MM.1S (cell line): ENCODE measurements around the gene MMP21.

Source experiments
- DNase-seq: peaks from one replicate; pipeline ENCODE4 v3.0.0-alpha.2; 2015
- H2AFZ ChIP-seq: fragments of 300-600 bp; sonication (generic); 2 replicates; pipeline ENCODE4 v1.6.0; 2016; ENCODE audit warnings: antibody characterized with exemption, low read length
- H3F3A ChIP-seq: fragments of 300-600 bp; sonication (generic); 2 replicates; pipeline ENCODE4 v1.6.1; 2016; ENCODE audit warnings: mild to moderate bottlenecking, antibody characterized with exemption, low read length, moderate library complexity, mixed read lengths; ENCODE audit not compliant: insufficient read depth
- H3K27ac ChIP-seq: fragments of 300-600 bp; sonication (generic); 2 replicates; pipeline ENCODE4 v1.5.1; 2016; ENCODE audit warnings: mild to moderate bottlenecking, low read length
- H3K27me3 ChIP-seq: fragments of 300-600 bp; sonication (generic); replicated peaks from 2 replicates; pipeline ENCODE4 v1.6.0; 2016; ENCODE audit warnings: low read length; ENCODE audit not compliant: insufficient read depth
- H3K36me3 ChIP-seq: fragments of 300-600 bp; sonication (generic); replicated peaks from 2 replicates; pipeline ENCODE4 v1.6.1; 2016; ENCODE audit warnings: mild to moderate bottlenecking, low read length, mixed read lengths; ENCODE audit not compliant: insufficient read depth
- H3K4me1 ChIP-seq: fragments of 300-600 bp; sonication (generic); 2 replicates; pipeline ENCODE4 v1.6.1; 2016; ENCODE audit warnings: low read length, mixed read lengths
- H3K4me2 ChIP-seq: fragments of 300-600 bp; sonication (generic); 2 replicates; pipeline ENCODE4 v1.6.0; 2016; ENCODE audit warnings: low read depth, low read length
- H3K4me3 ChIP-seq: fragments of 300-600 bp; sonication (generic); 2 replicates; pipeline ENCODE4 v1.5.1; 2016; ENCODE audit warnings: low read length, mixed read lengths
- H3K79me2 ChIP-seq: fragments of 300-600 bp; sonication (generic); 2 replicates; pipeline ENCODE4 v1.6.1; 2016; ENCODE audit warnings: mixed run types, low read length, mixed read lengths
- H3K9ac ChIP-seq: fragments of 300-600 bp; sonication (generic); 2 replicates; pipeline ENCODE4 v1.6.1; 2016; ENCODE audit warnings: low read length, mixed read lengths
- H3K9me2 ChIP-seq: fragments of 300-600 bp; sonication (generic); replicated peaks from 2 replicates; pipeline ENCODE4 v1.6.1; 2016; ENCODE audit warnings: mild to moderate bottlenecking, low read length, mixed read lengths; ENCODE audit not compliant: insufficient read depth
- H3K9me3 ChIP-seq: fragments of 300-600 bp; sonication (generic); replicated peaks from 2 replicates; pipeline ENCODE4 v1.6.1; 2016; ENCODE audit warnings: mild to moderate bottlenecking, low read length, mixed read lengths; ENCODE audit not compliant: insufficient read depth
- H4K20me1 ChIP-seq: fragments of 300-600 bp; sonication (generic); 2 replicates; pipeline ENCODE4 v1.6.1; 2016; ENCODE audit warnings: mild to moderate bottlenecking, low read length, moderate library complexity, mixed read lengths; ENCODE audit not compliant: insufficient read depth
- CTCF ChIP-seq: fragments of 300-600 bp; sonication (generic); IDR thresholded peaks from 2 replicates; pipeline ENCODE4 v1.5.1; 2016; ENCODE audit warnings: antibody characterized with exemption, low read length, mixed read lengths
- EZH2 ChIP-seq: fragments of 300-600 bp; sonication (generic); optimal IDR thresholded peaks from 2 replicates; pipeline ENCODE3; 2017; ENCODE audit warnings: low read depth, mild to moderate bottlenecking, antibody characterized with exemption, low read length, mixed read lengths
- EZH2phosphoT487 ChIP-seq: fragments of 300-600 bp; sonication (generic); IDR thresholded peaks from 2 replicates; pipeline ENCODE4 v1.6.1; 2018; ENCODE audit warnings: antibody characterized with exemption, low read length

Gene MMP21

GRCh38 chr10:125816548-125816947 lies 40.9 kb upstream of the MMP21 start:
- H3K36me3 ChIP-seq, result no peaks in the 10 kb centered on the region
- no peak for TF ChIP-seq CTCF
- TF ChIP-seq EZH2, result no peak
- TF ChIP-seq EZH2phosphoT487, result no peak
- H3K9me2 ChIP-seq, result no peaks in the 10 kb centered on the region
- H3F3A ChIP-seq, result peaks cover 6% of the 10 kb centered on the region; the same call in 1 of the 2 replicates
- DNase-seq, result no peak
- no peak overlapping the region for H3K4me3 ChIP-seq
- no peaks in the 10 kb centered on the region for H3K27me3 ChIP-seq
- H3K4me2 ChIP-seq, result no peak overlapping the region
- H3K79me2 ChIP-seq, result peaks cover under 1% of the 10 kb centered on the region
- no peak overlapping the region for H2AFZ ChIP-seq
- H3K4me1 ChIP-seq, result peaks cover 12% of the 10 kb centered on the region
- no peaks in the 10 kb centered on the region for H4K20me1 ChIP-seq
- no peaks in the 10 kb centered on the region for H3K9me3 ChIP-seq
- no peak overlapping the region for H3K9ac ChIP-seq
- no peak overlapping the region for H3K27ac ChIP-seq

- Histone ChIP-seq H3K9me3 (no peaks in the 10 kb centered on the region), H4K20me1 (no peaks in the 10 kb centered on the region), H3K79me2 (no peaks in the 10 kb centered on the region; the same call in 1 of the 2 replicates), H3K9ac (no peak overlapping the region), H3K4me3 (no peak overlapping the region), H3K4me1 (0 out of 2 replicates have a peak, but pooled peaks cover 5% of the 10 kb centered on the region), H3K9me2 (no peaks in the 10 kb centered on the region), H3K4me2 (no peak overlapping the region), H3K36me3 (no peaks in the 10 kb centered on the region), H3K27ac (no peak overlapping the region), H3F3A (no peaks in the 10 kb centered on the region), H2AFZ (no peak overlapping the region), H3K27me3 (no peaks in the 10 kb centered on the region)
- DNase-seq, result no peak
- no peak for TF ChIP-seq CTCF
- TF ChIP-seq EZH2phosphoT487, result no peak
- no peak for TF ChIP-seq EZH2
Measured at GRCh38 chr10:125815764-125816163, 40.1 kb upstream of the MMP21 start.

- DNase-seq, result no peak
- H3K27ac ChIP-seq, result no peak overlapping the region
- no peaks in the 10 kb centered on the region for H3K79me2 ChIP-seq
- no peak overlapping the region for H2AFZ ChIP-seq
- no peaks in the 10 kb centered on the region for H4K20me1 ChIP-seq
- H3K4me3 ChIP-seq, result no peak overlapping the region
- H3K9ac ChIP-seq, result no peak overlapping the region
- TF ChIP-seq CTCF, result no peak
- no peak overlapping the region for H3K4me2 ChIP-seq
- H3K9me2 ChIP-seq, result no peaks in the 10 kb centered on the region
- H3K27me3 ChIP-seq, result no peaks in the 10 kb centered on the region
- no peaks in the 10 kb centered on the region for H3K9me3 ChIP-seq
- no peaks in the 10 kb centered on the region for H3K4me1 ChIP-seq
- no peaks in the 10 kb centered on the region; the same call in 1 of the 2 replicates for H3K36me3 ChIP-seq
- H3F3A ChIP-seq, result no peaks in the 10 kb centered on the region
Measured at GRCh38 chr10:125812128-125812750, 36.6 kb upstream of the MMP21 start.
